WI38 (cell line): ENCODE data around the gene CDK14.
"Not testable (repeated sequence)": the region's sequence is repeated elsewhere in the genome, so short reads cannot be mapped to it uniquely, and the experiment has no call there.

Experiments used
- H3K4me3 ChIP-seq: 2 replicates; pipeline ENCODE4 v1.5.1; 2011; ENCODE audit warnings: low read depth, mild to moderate bottlenecking, control low read depth, low read length
- CTCF ChIP-seq: IDR thresholded peaks from 2 replicates; pipeline ENCODE4 v1.5.1; 2012; ENCODE audit warnings: low read depth, mild to moderate bottlenecking, control low read depth, low read length

The CDK14 gene

GRCh38 chr7:90751595-90751994, 155.5 kb downstream of the CDK14 start:
- TF ChIP-seq CTCF = no peak
- no peak overlapping the region for H3K4me3 ChIP-seq

GRCh38 chr7:90752051-90752450, 155.9 kb downstream of the CDK14 start:
- no peak overlapping the region for H3K4me3 ChIP-seq
- no peak for TF ChIP-seq CTCF

DNA sequence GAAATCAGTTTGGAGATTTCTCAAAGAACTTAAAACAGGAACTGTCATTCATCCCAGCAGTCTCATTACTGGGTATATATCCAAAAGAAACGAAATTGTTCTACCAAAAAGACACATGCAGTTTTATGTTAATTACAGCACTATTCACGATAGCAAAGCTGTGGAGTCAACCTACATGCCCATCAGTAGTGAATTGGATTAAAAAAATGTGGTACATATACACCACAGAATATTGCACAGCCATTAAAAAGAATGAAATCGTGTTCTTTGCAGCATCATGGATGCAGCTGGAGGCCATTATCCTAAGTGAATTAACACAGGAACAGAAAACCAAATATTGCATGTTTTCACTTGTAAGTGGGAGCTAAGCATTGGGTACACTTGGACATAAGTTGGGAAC, 158.9 kb downstream of the CDK14 start:
- no peak overlapping the region for H3K4me3 ChIP-seq
- TF ChIP-seq CTCF = no peak

DNA sequence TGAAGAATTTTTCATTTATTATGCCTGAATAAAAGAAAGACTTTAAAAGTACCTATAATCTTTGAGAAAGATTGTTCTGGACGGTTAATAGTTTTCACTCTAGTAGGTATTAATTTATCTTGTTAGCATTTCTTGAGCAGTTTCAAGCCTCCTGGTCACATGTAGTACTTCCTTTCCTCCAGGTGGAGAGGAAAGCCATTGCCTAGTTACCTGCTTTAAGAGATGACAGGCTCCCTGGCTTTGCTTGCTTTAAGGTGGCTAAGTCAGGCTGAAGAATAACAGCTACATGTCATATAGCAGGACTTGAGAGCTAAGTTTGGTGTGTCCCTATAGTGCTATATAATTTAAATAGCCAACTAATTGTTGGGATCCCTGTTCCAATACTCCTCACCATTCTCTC, 160.2 kb downstream of the CDK14 start:
- H3K4me3 ChIP-seq = no peak overlapping the region
- TF ChIP-seq CTCF = no peak

DNA sequence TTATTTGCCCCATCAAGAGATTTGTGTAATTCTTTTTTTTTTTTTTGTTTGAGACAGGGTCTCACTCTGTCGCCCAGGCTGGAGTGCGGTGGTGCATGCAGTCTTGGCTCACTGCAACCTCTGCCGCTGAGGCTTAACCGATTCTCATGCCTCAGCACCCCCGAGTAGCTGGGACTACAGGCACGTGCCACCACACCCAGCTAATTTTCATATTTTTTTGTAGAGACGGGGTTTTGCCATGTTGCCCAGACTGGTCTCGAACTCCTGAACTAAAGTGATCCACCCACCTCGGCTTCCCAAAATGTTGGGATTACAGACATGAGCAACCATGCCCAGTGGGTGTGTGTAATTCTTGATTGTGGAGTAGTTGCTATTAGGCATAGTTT, 161.4 kb downstream of the CDK14 start:
- not testable (repeated sequence) for H3K4me3 ChIP-seq

GRCh38 chr7:90758933-90759562, 162.9 kb downstream of the CDK14 start:
- no peak overlapping the region for H3K4me3 ChIP-seq

GRCh38 chr7:90759710-90760109, 163.6 kb downstream of the CDK14 start:
- no peak overlapping the region for H3K4me3 ChIP-seq
- TF ChIP-seq CTCF = no peak

More at GRCh38 chr7:90758933-90759562, 162.9 kb downstream of the CDK14 start:
- no peak for TF ChIP-seq CTCF

DNA sequence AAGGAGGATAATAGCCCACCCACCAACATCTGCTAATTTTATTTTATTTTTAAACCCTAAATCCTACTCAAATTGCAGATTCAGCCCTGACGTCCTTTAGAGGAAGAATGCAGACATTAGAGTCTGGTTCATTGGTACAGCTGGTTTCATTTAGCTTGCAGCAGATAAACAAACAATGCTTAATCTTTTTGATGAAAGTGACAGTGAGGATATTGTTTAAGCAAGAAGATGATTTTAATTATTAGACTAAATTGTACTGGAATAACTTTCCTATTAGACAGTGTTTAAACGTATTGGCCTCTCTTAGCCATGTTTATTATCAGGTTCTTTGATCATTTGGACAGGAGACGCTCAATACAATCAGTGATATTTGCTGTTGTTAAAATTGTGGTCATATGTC, 164.8 kb downstream of the CDK14 start:
- H3K4me3 ChIP-seq = no peak overlapping the region
- no peak for TF ChIP-seq CTCF
